A549 (cell line): Measurements from ENCODE around the gene PLA2G2C.

ENCODE experiments used
- CHD4 ChIP-seq: fragments of 200-600 bp; sonication (generic); IDR thresholded peaks from 2 replicates; pipeline ENCODE4 v1.6.1; 2016; ENCODE audit warnings: antibody characterized with exemption, mild to moderate bottlenecking, borderline replicate concordance
- CTCF ChIP-seq: fragments of >200 bp; sonication (Bioruptor Twin); formaldehyde crosslinking; IDR thresholded peaks from 3 replicates; pipeline ENCODE4 v1.5.1; 2016
- MAX ChIP-seq: IDR thresholded peaks from 2 replicates; pipeline ENCODE4 v1.6.1; 2012
- MAZ ChIP-seq: fragments of 150-350 bp; IDR thresholded peaks from 2 replicates; pipeline ENCODE4 v1.6.1; 2014; ENCODE audit warnings: antibody characterized with exemption, low read depth, low read length, borderline replicate concordance
- RFX5 ChIP-seq: fragments of 450-650 bp; IDR thresholded peaks from 2 replicates; pipeline ENCODE4 v1.7.1; 2014; ENCODE audit warnings: antibody characterized with exemption, mild to moderate bottlenecking, moderate library complexity
- SMC3 ChIP-seq: fragments of >200 bp; sonication (Bioruptor Twin); formaldehyde crosslinking; IDR thresholded peaks from 3 replicates; pipeline ENCODE4 v1.6.1; 2018; ENCODE audit warnings: inconsistent platforms
- TP53 ChIP-seq: fragments of 250-450 bp; sonication (Bioruptor Pico); IDR thresholded peaks from 2 replicates; pipeline ENCODE4 v1.5.0; 2021; ENCODE audit warnings: mild to moderate bottlenecking, moderate library complexity

GRCh38 chr1:20152599-20152930, 33.8 kb downstream of the PLA2G2C start:
- TF ChIP-seq MAX (no peak), CTCF (no peak; the same call in 2 of the 3 replicates), CHD4 (no peak), RFX5 (no peak), SMC3 (no peak), TP53 (CRISPR knock-in tag) (no peak), MAZ (no peak)
